Caco-2 (cell line): Measurements from ENCODE around the gene RIOK3. TPM values are rescaled to one million over a fixed set of nuclear protein-coding genes. Genes with fewer than 3 reads are reported as not detected.

ENCODE experiments used
- BruUV-seq: library from RNA; stranded (reverse); fragments of 400-500 nt; replicated peaks from 2 replicates; lab custom pipeline; 2021; lab: Mats Ljungman, UMichigan
- CTCF ChIA-PET: fragments of 300-600 bp; sonication (Branson Sonifier 250); formaldehyde crosslinking; loops from one replicate; lab custom pipeline; 2022; ENCODE audit warnings: antibody characterized with exemption; lab: Charles Lee
- POLR2A ChIA-PET: fragments of 300-600 bp; sonication (Branson Sonifier 250); formaldehyde crosslinking; loops from one replicate; lab custom pipeline; 2022; ENCODE audit warnings: antibody characterized with exemption; lab: Charles Lee
- DNase-seq, 2 experiments: peaks; one replicate each; pipeline versions ENCODE4 v3.0.0 to v3.0.0-alpha.2; 2020 to 2022
- H3K27me3 ChIP-seq: replicated peaks from 2 replicates; pipeline ENCODE4 v1.6.0; 2011; ENCODE audit warnings: low read length; ENCODE audit not compliant: control insufficient read depth, insufficient read depth
- H3K36me3 ChIP-seq: 2 replicates; pipeline ENCODE4 v1.5.1; 2011; ENCODE audit warnings: low read length; ENCODE audit not compliant: control insufficient read depth, insufficient read depth
- H3K4me1 ChIP-seq: fragments of 250-450 bp; sonication (Bioruptor Pico); 2 replicates; pipeline ENCODE4 v1.5.1; 2020; ENCODE audit warnings: mild to moderate bottlenecking
- H3K4me3 ChIP-seq: 2 replicates; pipeline ENCODE4 v1.5.1; 2011; ENCODE audit warnings: low read depth, mild to moderate bottlenecking, control low read depth, low read length
- H3K9me3 ChIP-seq: fragments of 250-450 bp; sonication (Bioruptor Pico); 2 replicates; pipeline ENCODE4 v1.5.1; 2020; ENCODE audit warnings: mild to moderate bottlenecking, moderate library complexity
- H3K27ac Mint-ChIP-seq: one replicate; pipeline ENCODE4 v1.8.0; 2022; ENCODE audit warnings: mixed read lengths; ENCODE audit not compliant: unreplicated experiment
- H3K27me3 Mint-ChIP-seq: one replicate; pipeline ENCODE4 v1.8.0; 2022; ENCODE audit warnings: mixed read lengths; ENCODE audit not compliant: insufficient read depth, unreplicated experiment
- H3K36me3 Mint-ChIP-seq: one replicate; pipeline ENCODE4 v1.8.0; 2022; ENCODE audit warnings: mild to moderate bottlenecking, mixed read lengths; ENCODE audit not compliant: insufficient read depth, unreplicated experiment
- H3K4me1 Mint-ChIP-seq: one replicate; pipeline ENCODE4 v1.8.0; 2022; ENCODE audit warnings: low read depth, mixed read lengths; ENCODE audit not compliant: unreplicated experiment
- H3K4me3 Mint-ChIP-seq: one replicate; pipeline ENCODE4 v1.8.0; 2022; ENCODE audit warnings: mild to moderate bottlenecking, moderate library complexity, mixed read lengths; ENCODE audit not compliant: unreplicated experiment
- H3K9me3 Mint-ChIP-seq: one replicate; pipeline ENCODE4 v1.8.0; 2022; ENCODE audit warnings: mixed read lengths; ENCODE audit not compliant: unreplicated experiment
- intact Hi-C: fragments of 100-400 bp; cut with micrococcal nuclease; formaldehyde crosslinking; loops from one replicate; pipeline ENCODE4 v1.10.0; 2022; ENCODE audit not compliant: unreplicated experiment
- total RNA-seq: library from RNA; stranded (reverse); gene quantifications from 2 replicates; pipeline ENCODE4 v1.2.3, GENCODE V29; 2022
- TF ChIP-seq, protein P1 (sequence below), 2 experiments: fragments of 200-600 bp in 1 of 2; IDR thresholded peaks; 1 replicate in 1 of 2; 2 replicates in 1 of 2; pipeline versions ENCODE4 v1.5.1 to v1.8.0; 2011 to 2022; ENCODE audit warnings: antibody characterized with exemption in 1 of 2, control low read depth in 1 of 2, inconsistent platforms in 1 of 2, low read depth in 1 of 2, low read length in 1 of 2, mild to moderate bottlenecking in 1 of 2, moderate library complexity in 1 of 2; ENCODE audit not compliant: insufficient read depth in 1 of 2, severe bottlenecking in 1 of 2, unreplicated experiment in 1 of 2

The RIOK3 gene
- total RNA-seq, 1 experiment from 2014 or later: 32.4 TPM

- H3K9me3 ChIP-seq: no peaks in the 10 kb centered on the region
- H3K4me1 ChIP-seq: no peaks in the 10 kb centered on the region
- no peaks in the 10 kb centered on the region for H3K27me3 ChIP-seq
- DNase-seq: no peak
- no TSS peak for BruUV-seq
- no peak overlapping the region for H3K27ac Mint-ChIP-seq
- intact Hi-C loops: no loop called here
- H3K36me3 ChIP-seq: no peaks in the 10 kb centered on the region
- H3K36me3 Mint-ChIP-seq: no peaks in the 10 kb centered on the region
- H3K27me3 Mint-ChIP-seq: no peaks in the 10 kb centered on the region
- no peak overlapping the region for H3K4me3 Mint-ChIP-seq
- ChIA-PET POLR2A (no interaction called here), CTCF (no interaction called here)
- TF ChIP-seq, protein P1, sequence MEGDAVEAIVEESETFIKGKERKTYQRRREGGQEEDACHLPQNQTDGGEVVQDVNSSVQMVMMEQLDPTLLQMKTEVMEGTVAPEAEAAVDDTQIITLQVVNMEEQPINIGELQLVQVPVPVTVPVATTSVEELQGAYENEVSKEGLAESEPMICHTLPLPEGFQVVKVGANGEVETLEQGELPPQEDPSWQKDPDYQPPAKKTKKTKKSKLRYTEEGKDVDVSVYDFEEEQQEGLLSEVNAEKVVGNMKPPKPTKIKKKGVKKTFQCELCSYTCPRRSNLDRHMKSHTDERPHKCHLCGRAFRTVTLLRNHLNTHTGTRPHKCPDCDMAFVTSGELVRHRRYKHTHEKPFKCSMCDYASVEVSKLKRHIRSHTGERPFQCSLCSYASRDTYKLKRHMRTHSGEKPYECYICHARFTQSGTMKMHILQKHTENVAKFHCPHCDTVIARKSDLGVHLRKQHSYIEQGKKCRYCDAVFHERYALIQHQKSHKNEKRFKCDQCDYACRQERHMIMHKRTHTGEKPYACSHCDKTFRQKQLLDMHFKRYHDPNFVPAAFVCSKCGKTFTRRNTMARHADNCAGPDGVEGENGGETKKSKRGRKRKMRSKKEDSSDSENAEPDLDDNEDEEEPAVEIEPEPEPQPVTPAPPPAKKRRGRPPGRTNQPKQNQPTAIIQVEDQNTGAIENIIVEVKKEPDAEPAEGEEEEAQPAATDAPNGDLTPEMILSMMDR (IDR thresholded peaks at IDR 0.05; ENCODE audit: insufficient read depth in 1 of 2, low read depth in 1 of 2, low read length in 1 of 2, severe bottlenecking in 1 of 2, unreplicated experiment in 1 of 2): no peak
- H3K4me3 ChIP-seq: no peak overlapping the region
- H3K4me1 Mint-ChIP-seq: no peaks in the 10 kb centered on the region
- no peaks in the 10 kb centered on the region for H3K9me3 Mint-ChIP-seq
Observed at GRCh38 chr18:23440131-23440530, 13.0 kb upstream of the RIOK3 start.

- no peaks in the 10 kb centered on the region for H3K27me3 ChIP-seq
- no peaks in the 10 kb centered on the region for H3K27me3 Mint-ChIP-seq
- CTCF ChIA-PET: no interaction called here
- no TSS peak for BruUV-seq
- H3K27ac Mint-ChIP-seq: no peak overlapping the region
- no peaks in the 10 kb centered on the region for H3K4me1 Mint-ChIP-seq
- no peaks in the 10 kb centered on the region for H3K36me3 Mint-ChIP-seq
- H3K4me3 Mint-ChIP-seq: no peak overlapping the region
- no peaks in the 10 kb centered on the region for H3K9me3 ChIP-seq
- no peak overlapping the region for H3K4me3 ChIP-seq
- intact Hi-C loops: no loop called here
- H3K4me1 ChIP-seq: no peaks in the 10 kb centered on the region
- H3K9me3 Mint-ChIP-seq: no peaks in the 10 kb centered on the region
- POLR2A ChIA-PET: interaction anchor here (1.0 kb wide), 1 partner anchor 10 kb away, joined by 3 read pairs; the partner anchor contains the start of gene RIOK3
- no peaks in the 10 kb centered on the region for H3K36me3 ChIP-seq
- DNase-seq: no peak
- TF ChIP-seq, protein P1 (IDR thresholded peaks at IDR 0.05; ENCODE audit: insufficient read depth in 1 of 2, low read depth in 1 of 2, low read length in 1 of 2, severe bottlenecking in 1 of 2, unreplicated experiment in 1 of 2): no peak
Observed at GRCh38 chr18:23442958-23443357, 10.1 kb upstream of the RIOK3 start.

DNA sequence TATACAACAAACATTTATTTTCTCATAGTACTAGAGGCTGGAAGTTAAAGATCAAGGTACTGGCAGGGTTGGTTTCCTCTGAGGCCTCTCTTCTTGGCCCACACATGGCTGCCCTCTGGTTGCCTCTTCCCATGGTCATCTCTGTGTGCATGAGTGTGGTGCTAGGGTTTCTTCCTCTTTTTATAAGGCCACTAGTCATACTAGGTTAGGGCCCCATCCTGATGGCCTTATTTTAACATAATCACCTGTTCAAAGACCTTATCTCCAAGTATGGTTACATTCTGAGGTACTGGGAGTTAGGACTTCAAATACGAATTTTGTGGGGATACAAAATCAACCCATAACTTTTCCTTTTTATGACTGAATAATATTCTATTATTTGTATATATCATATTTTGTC is 4.8 kb upstream of the RIOK3 start:
- CTCF ChIA-PET: no interaction called here

More for the DNA sequence above, 4.8 kb upstream of the RIOK3 start:
- no peak overlapping the region for H3K4me3 ChIP-seq
- BruUV-seq: no TSS peak
- H3K36me3 ChIP-seq: no peaks in the 10 kb centered on the region
- H3K9me3 ChIP-seq: no peaks in the 10 kb centered on the region
- no peaks in the 10 kb centered on the region for H3K27me3 ChIP-seq
- Mint-ChIP-seq H3K9me3 (no peaks in the 10 kb centered on the region), H3K4me3 (no peak overlapping the region), H3K27me3 (no peaks in the 10 kb centered on the region), H3K36me3 (no peaks in the 10 kb centered on the region), H3K4me1 (no peaks in the 10 kb centered on the region), H3K27ac (no peak overlapping the region)
- TF ChIP-seq, protein P1 (IDR thresholded peaks at IDR 0.05; ENCODE audit: insufficient read depth in 1 of 2, low read depth in 1 of 2, low read length in 1 of 2, severe bottlenecking in 1 of 2, unreplicated experiment in 1 of 2): no peak
- no peak for DNase-seq
- intact Hi-C loops: no loop called here
- POLR2A ChIA-PET: no interaction called here
- H3K4me1 ChIP-seq: 0 out of 2 replicates have a peak, but pooled peaks cover 6% of the 10 kb centered on the region
